ENCODE data around the gene TECPR2.
"Not testable (repeated sequence)": the region's sequence is repeated elsewhere in the genome, so short reads cannot be mapped to it uniquely, and the experiment has no call there.

TECPR2 gene

DNA sequence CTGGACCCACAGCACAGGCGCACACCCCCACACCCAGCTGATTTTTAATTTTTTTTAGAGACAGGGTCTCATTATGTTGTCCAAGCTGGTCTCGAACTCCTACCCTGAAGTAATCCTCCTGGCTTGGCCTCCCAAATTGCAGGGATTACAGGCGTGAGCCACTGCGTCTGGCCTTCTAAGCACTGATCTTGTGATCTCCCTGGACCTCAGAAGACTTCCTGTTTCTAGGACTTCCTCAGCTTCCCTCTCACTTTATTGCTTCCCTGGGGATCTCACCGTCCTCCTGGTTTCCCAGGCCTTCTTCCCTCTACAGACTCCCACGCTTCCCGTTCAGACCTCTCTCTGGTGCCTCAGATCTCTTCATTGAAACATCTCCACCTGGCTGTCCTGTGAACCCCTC, 29.4 kb upstream of the TECPR2 start:
- DNase-seq, result no peak

- no peak for DNase-seq
Observed at GRCh38 chr14:102333795-102334705, 28.7 kb upstream of the TECPR2 start.

GRCh38 chr14:102335163-102335562, 27.6 kb upstream of the TECPR2 start:
- DNase-seq, result no peak

DNA sequence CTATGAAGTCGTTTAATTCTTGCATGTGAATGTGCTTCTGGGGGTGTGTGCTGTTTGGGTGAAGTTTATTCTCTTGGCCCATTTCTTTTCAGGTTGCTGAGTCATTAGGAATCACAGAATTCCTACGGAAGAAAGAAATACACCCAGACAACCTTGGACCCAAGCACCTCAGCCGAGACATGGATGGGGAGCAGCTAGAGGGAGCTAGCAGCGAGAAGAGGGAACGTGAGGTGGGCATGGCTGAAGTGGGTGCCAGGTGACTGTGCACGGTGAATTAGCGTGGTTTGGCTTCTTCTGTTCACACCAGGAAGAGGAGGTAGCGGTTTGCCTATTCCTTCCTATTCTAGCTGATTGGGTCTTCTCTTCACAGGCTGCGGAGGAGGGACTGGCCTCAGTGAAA, 24.0 kb upstream of the TECPR2 start:
- no peak for DNase-seq

- no peak for DNase-seq
Observed at GRCh38 chr14:102341566-102341965, 21.2 kb upstream of the TECPR2 start.

- DNase-seq, result no peak
Observed at GRCh38 chr14:102342238-102342637, 20.5 kb upstream of the TECPR2 start.

DNA sequence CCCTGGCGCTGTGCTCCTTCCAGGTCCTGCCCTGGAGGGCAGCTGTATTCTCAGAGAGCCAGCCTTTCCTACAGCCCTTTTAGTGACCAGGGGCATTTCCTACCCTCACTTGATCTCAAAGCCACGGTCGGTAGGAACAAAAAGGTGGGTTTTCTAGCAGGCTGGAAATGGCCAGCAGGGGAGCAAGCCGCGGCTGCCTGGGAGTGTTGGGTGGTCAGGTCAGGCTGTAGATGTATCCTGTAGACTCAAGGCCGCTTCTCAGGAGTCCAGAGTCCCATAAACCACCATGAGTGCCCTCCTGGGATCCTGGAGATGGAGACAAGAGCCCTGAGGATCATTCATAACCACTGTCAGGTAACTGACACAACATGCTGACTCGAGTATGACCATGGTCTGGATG, 18.7 kb upstream of the TECPR2 start:
- no peak for DNase-seq

GRCh38 chr14:102344485-102344884, 18.3 kb upstream of the TECPR2 start:
- no peak for DNase-seq

DNA sequence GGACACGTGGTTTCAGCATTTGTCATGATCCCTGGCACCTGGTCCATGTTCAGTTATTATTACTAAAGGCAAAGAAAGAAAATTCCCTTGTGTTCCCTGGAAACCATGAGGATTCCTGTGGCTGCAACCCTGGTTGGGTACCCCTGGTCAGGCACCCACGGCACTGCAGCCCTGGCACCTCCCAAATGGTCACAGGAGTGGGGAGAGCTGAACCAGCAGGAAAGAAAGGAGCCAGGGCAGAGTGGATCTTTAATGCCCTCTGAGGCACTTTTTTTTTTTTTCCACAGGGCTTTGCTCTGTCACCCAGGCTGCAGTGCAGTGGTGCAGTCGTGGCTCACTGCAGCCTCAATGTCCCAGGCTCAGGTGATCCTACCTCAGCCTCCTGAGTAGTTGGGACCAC, 17.5 kb upstream of the TECPR2 start:
- DNase-seq, result no peak

- DNase-seq, result no peak
Observed at GRCh38 chr14:102346645-102347044, 16.1 kb upstream of the TECPR2 start.

DNA sequence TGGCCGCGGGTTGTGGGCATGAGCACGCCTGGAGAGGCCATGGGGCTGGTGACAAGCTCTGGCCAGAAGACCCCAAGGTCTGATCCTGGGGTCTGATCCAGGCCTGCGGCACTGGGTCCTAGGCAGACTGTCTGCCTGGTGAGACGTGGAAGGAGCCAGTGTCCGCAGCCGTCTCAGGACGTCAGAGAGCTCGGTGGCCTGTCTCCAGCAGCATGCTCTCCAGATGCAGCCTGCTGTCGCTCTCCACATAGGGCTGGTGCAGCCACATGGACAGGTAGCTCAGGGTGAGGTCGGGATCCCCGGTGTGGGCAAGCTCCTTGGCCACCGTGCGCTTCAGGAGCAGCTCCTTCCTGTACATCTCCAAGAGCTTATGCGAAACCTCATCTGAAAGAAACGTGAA, 14.4 kb upstream of the TECPR2 start:
- DNase-seq, result no peak

DNA sequence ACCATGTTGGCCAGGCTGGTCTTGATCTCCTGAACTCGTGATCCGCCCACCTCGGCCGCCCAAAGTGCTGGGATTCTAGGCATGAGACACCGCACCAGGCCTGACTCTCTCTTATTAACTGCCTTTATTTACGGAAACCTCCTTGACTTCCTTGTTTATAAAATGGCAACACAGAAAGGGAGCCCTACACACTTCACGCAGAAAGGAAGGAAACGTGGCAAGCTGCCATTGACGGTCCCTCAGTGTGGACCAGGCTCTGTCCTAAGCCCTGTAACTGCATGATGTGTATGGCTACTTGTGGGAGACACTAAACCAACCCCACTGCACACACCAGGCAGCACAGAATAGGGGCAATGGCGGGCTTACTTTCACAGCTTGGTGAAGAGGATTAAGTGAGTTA, 11.7 kb upstream of the TECPR2 start:
- no peak for DNase-seq

GRCh38 chr14:102351593-102351992, 11.1 kb upstream of the TECPR2 start:
- DNase-seq, result not testable (repeated sequence)

- no peak for DNase-seq
Observed at GRCh38 chr14:102352213-102352612, 10.5 kb upstream of the TECPR2 start.

DNA sequence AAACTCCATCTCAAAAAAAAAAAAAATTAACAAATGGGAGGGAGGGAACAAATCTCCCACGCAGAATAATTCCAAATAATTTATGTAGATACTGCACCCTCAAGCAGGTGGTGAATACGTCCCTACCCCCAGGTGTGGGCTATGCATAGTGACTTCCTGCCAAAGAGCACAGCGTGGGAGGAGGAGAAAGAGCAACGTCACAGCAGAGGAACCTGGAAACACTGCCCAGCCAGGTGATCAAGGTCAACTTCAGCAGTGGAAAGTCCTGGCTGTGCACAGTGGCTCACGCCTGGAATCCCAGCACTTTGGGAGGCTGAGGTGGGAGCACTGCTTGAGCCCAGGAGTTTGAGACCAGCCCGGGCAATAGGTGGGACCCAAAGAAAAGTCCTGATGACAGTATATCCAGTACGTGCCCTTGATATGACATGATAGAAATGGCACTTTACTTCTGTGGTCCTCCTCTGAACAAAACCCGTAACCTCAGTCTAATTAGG, 9.6 kb upstream of the TECPR2 start:
- no peak for DNase-seq

DNA sequence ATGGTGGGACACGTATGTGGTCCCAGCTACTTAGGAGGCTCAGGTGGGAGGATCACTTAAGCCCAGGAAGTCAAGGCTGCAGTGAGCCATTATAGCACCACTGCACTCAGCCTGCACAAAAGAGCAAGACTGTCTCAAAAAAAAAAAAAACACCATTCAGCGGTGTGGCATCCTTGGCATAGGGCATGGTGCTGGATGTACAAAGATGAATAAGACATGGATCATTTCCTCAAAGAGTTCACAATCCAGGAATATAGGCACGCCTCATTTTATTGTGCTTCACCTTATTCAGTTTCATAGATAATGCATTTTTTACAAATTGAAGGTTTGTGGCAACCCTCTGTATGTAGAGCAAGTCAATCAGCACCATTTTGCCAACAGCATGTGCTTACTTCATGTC, 6.5 kb upstream of the TECPR2 start:
- DNase-seq, result no peak

DNA sequence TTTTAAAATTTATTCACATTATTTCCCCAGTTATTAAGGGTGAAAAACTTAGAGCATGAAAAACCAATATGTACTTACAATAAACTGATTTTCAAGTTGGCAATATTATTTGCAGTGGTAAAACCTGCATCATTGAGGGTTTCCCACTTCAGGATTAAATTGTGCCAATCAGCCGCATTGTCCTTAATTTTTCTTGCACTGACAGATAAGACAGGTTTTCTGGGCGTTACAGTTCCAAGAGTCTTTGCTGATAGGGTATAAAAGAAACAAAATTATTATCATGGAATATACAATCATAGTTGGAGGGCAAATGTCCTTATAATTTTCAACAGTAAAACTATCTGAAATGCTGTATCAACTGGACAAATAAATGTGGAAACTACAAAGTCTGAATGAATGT, 3.4 kb upstream of the TECPR2 start:
- DNase-seq, result no peak

GRCh38 chr14:102360388-102360787, 2.4 kb upstream of the TECPR2 start:
- DNase-seq, result no peak

- peak; percentile 15 for DNase-seq
Observed at GRCh38 chr14:102362084-102362483, 657 bp upstream of the TECPR2 start.

GRCh38 chr14:102363182-102363943, 622 bp downstream of the TECPR2 start:
- DNase-seq, result peak; percentile 6

DNA sequence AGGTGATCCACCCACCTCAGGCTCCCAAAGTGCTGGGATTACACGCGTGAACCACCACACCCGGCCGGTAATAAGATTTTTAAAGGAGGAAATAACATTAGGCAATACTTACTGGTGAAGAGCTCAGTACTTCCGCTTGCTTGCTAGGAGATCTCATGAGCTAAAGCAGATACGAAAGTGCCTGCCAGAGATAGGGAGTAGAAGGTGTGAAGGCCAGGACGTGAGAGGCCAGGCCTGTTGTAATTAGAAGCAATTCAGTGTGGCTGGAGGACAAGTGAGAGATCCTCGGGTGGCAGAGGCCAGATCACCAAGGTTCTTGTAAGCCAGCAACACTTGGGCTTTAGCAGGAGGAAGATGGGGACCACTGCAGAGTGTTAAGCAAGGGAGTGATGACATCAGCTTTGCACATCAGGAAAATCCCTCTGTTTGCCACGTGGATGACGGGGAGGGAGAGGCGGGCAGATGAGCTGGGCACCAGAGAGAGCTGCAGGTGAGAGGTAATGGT, 7.6 kb downstream of the TECPR2 start:
- no peak for DNase-seq

GRCh38 chr14:102371361-102371760, 8.6 kb downstream of the TECPR2 start:
- no peak for DNase-seq

GRCh38 chr14:102373110-102373509, 10.4 kb downstream of the TECPR2 start:
- no peak for DNase-seq

DNA sequence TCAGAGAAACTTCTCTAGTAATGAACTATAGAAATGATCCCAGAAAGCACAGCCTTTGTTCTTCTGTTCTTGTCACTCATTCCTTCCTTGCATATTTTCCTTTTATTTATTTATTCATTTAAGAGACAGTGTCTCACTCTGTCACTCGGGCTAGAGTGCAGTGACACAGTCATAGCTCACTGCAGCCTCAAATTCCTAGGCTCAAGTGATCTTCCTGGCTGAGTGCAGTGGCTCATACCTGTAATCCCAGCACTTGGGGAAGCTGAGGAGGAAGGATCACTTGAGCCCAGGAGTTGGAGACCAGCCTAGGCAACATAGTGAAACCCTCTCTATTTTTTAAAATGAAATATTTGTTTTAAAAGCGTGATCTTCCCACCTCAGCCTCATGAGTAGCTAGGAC, 11.5 kb downstream of the TECPR2 start:
- DNase-seq, result no peak

Data from effector CD4-positive, alpha-beta T cell (primary cell).